ENCODE results near the gene CIPC. TPM values are rescaled to one million over a fixed set of nuclear protein-coding genes. Genes with fewer than 3 reads are reported as not detected.

The CIPC gene
- polyA plus RNA-seq, 1 experiment = 9.9 TPM

GRCh38 chr14:77126461-77126990, 28.5 kb downstream of the CIPC start:
- Histone ChIP-seq H3K9me3 (ENCODE audit: control insufficient read depth, insufficient read depth, low read length) (no peaks in the 10 kb centered on the region), H3K27me3 (ENCODE audit: control insufficient read depth, insufficient read depth, low read length) (peaks cover 48% of the 10 kb centered on the region), H3K4me3 (ENCODE audit: low read depth, low read length) (no peak overlapping the region), H3K27ac (ENCODE audit: low read depth, low read length) (no peak overlapping the region)
- DNase-seq (ENCODE audit: low read depth, low spot score) = no peak
- ChIA-PET POLR2A (no interaction called here), CTCF (interaction anchor here (0.5 to 6.6 kb wide), 2 partner anchors 252 to 281 kb away, joined by 8 to 51 read pairs; no protein-coding TSS in a partner anchor)
- TF ChIP-seq CTCF (IDR thresholded peaks at IDR 0.05; ENCODE audit: low read depth, low read length) = no peak

- H3K27me3 ChIP-seq (ENCODE audit: control insufficient read depth, insufficient read depth, low read length) = peaks cover 53% of the 10 kb centered on the region
- no peak for DNase-seq (ENCODE audit: low read depth, low spot score)
- TF ChIP-seq CTCF (IDR thresholded peaks at IDR 0.05; ENCODE audit: low read depth, low read length) = no peak
- POLR2A ChIA-PET = no interaction called here
- CTCF ChIA-PET = no interaction called here
- H3K4me3 ChIP-seq (ENCODE audit: low read depth, low read length) = no peak overlapping the region
- no peak overlapping the region for H3K27ac ChIP-seq (ENCODE audit: low read depth, low read length)
- H3K9me3 ChIP-seq (ENCODE audit: control insufficient read depth, insufficient read depth, low read length) = no peaks in the 10 kb centered on the region
These were observed 30.4 kb downstream of the CIPC start for GRCh38 chr14:77128414-77128891.

DNA sequence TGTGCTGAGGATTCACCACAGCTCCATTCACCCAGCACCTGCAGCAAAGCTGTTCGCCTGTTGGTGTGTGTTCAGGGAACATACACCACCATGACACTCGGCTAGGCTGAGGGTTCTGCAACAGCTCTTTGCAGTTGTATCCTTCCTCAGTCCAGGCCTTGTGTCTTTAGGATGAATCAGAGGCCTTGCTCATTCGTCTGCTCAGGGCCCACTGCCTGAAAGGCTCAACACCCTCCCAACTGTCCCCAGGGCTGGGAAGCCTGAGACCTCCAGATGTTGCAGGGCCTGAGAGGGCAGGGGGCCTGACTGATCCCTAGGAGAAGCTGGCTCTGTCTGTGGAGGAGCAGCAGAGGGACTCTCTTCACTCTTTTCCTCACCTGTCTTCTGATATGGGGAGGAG, 32.3 kb downstream of the CIPC start:
- CTCF ChIA-PET = no interaction called here
- H3K27ac ChIP-seq (ENCODE audit: low read depth, low read length) = no peak overlapping the region

DNA sequence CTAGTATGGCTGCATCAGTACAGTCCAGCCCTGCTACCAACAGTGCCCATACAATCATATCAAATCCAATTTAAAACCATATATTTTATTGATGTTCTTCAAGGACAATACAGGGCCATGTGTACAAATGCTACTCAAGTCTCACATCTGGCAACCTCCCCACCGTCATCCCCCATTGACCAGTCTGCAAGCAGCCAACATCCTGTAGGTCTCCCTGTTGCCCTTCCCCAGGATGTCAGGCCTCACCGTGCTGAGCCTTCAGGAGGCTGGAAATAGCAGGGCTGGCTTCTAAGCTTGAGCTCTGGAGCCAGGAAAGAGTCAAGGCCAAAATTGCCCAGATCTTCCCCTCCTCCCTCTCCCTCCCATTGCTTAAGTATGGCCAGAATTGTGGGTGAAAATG, 33.1 kb downstream of the CIPC start:
- TF ChIP-seq CTCF (IDR thresholded peaks at IDR 0.05; ENCODE audit: low read depth, low read length) = no peak

More for the DNA sequence above, 32.3 kb downstream of the CIPC start:
- no peak for TF ChIP-seq CTCF (IDR thresholded peaks at IDR 0.05; ENCODE audit: low read depth, low read length)
- no peaks in the 10 kb centered on the region for H3K9me3 ChIP-seq (ENCODE audit: control insufficient read depth, insufficient read depth, low read length)
- no peak for DNase-seq (ENCODE audit: low read depth, low spot score)
- no peak overlapping the region for H3K4me3 ChIP-seq (ENCODE audit: low read depth, low read length)
- POLR2A ChIA-PET = no interaction called here
- peaks cover 42% of the 10 kb centered on the region for H3K27me3 ChIP-seq (ENCODE audit: control insufficient read depth, insufficient read depth, low read length)

GRCh38 chr14:77131871-77132486, 33.9 kb downstream of the CIPC start:
- POLR2A ChIA-PET = no interaction called here
- Histone ChIP-seq H3K27ac (ENCODE audit: low read depth, low read length) (no peak overlapping the region), H3K9me3 (ENCODE audit: control insufficient read depth, insufficient read depth, low read length) (no peaks in the 10 kb centered on the region), H3K27me3 (ENCODE audit: control insufficient read depth, insufficient read depth, low read length) (peaks cover 34% of the 10 kb centered on the region), H3K4me3 (ENCODE audit: low read depth, low read length) (no peak overlapping the region)
- no peak for DNase-seq (ENCODE audit: low read depth, low spot score)
- no peak for TF ChIP-seq CTCF (IDR thresholded peaks at IDR 0.05; ENCODE audit: low read depth, low read length)
- CTCF ChIA-PET = no interaction called here

More for the DNA sequence above, 33.1 kb downstream of the CIPC start:
- H3K4me3 ChIP-seq (ENCODE audit: low read depth, low read length) = no peak overlapping the region
- H3K9me3 ChIP-seq (ENCODE audit: control insufficient read depth, insufficient read depth, low read length) = no peaks in the 10 kb centered on the region
- H3K27ac ChIP-seq (ENCODE audit: low read depth, low read length) = no peak overlapping the region
- ChIA-PET CTCF (no interaction called here), POLR2A (no interaction called here)
- peaks cover 36% of the 10 kb centered on the region for H3K27me3 ChIP-seq (ENCODE audit: control insufficient read depth, insufficient read depth, low read length)
- no peak for DNase-seq (ENCODE audit: low read depth, low spot score)
